ENCODE measurements around the gene GRM3. TPM values are rescaled to one million over a fixed set of nuclear protein-coding genes. Genes with fewer than 3 reads are reported as not detected.
"Not testable (repeated sequence)": the region's sequence is repeated elsewhere in the genome, so short reads cannot be mapped to it uniquely, and the experiment has no call there.

Gene GRM3
- under 1 TPM; 0.10 to 0.35 (median 0.21) TPM for polyA plus RNA-seq (ENCODE audit: insufficient read length in 4 of 4)

- no peak for DNase-seq (ENCODE audit: low read depth in 4 of 4, low spot score in 2 of 4)
Observed at GRCh38 chr7:86643561-86644281, at the start of gene GRM3. TSS of gene GRM3 (plus strand) at chr7:86643909. CDS start at chr7:86765146, 121,237 bp downstream.

DNA sequence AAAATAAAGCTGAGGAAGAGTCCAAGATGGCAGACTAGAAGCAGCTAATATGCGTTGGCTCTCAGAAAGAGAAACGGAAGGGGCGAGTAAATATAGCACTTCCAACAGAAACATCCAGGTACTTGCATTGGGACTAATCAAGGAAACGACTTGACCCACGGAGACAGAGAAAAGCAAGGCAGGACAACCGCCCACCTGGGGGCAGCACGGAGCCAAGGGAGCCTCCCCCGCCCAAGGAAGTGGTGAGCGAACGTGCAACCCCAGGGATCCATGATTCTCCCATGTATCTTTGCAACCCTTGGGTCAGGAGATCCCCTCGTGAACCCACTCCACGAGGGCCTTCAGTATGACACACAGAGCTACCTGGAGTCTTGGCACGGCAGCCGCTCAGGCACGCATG is 45.4 kb upstream of the GRM3 start:
- no peak for DNase-seq (ENCODE audit: low read depth in 4 of 4, low spot score in 2 of 4)

GRCh38 chr7:86598721-86599120 is 45.0 kb upstream of the GRM3 start:
- no peak for DNase-seq (ENCODE audit: low read depth in 4 of 4, low spot score in 2 of 4)

DNA sequence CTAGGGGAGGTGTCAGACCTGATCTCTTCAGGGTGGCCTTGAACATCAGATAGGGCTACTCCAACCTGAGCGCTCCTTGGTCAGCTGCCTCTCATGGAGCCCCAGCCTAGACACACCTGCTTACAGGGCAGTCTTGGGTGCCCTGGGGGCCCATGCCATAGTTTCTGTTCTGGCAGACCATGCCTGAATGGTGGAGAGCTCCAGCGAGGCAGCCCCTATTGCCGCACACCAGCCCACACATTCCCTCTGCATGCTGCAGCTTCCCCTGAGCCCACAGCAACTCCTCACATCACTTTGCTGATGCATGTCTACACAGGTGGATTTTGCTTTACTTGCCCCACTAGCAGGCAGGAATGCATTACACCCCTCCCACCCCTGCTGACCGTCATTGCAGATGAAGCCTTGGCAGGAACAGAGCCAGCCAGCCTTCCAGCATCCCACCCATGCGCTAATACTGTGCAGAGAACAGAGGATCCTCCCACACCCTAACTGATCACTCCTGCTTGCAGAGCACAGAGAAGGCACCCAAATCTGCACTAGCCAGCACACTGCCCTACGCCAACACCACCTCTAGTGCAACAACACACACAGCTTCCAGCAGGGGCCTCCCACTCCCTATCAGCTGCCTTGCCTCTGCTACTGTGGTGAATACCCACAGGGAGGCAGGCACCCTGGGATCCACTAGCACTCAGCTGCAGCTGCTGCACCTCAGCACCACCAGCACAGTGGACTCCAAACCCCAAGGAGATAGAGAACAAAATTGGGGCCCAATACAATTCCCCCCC is 43.0 kb upstream of the GRM3 start:
- no peak for DNase-seq (ENCODE audit: low read depth in 4 of 4, low spot score in 2 of 4)

GRCh38 chr7:86615711-86616110 is 28.0 kb upstream of the GRM3 start:
- not testable (repeated sequence) for DNase-seq (ENCODE audit: low read depth in 4 of 4, low spot score in 2 of 4)

DNA sequence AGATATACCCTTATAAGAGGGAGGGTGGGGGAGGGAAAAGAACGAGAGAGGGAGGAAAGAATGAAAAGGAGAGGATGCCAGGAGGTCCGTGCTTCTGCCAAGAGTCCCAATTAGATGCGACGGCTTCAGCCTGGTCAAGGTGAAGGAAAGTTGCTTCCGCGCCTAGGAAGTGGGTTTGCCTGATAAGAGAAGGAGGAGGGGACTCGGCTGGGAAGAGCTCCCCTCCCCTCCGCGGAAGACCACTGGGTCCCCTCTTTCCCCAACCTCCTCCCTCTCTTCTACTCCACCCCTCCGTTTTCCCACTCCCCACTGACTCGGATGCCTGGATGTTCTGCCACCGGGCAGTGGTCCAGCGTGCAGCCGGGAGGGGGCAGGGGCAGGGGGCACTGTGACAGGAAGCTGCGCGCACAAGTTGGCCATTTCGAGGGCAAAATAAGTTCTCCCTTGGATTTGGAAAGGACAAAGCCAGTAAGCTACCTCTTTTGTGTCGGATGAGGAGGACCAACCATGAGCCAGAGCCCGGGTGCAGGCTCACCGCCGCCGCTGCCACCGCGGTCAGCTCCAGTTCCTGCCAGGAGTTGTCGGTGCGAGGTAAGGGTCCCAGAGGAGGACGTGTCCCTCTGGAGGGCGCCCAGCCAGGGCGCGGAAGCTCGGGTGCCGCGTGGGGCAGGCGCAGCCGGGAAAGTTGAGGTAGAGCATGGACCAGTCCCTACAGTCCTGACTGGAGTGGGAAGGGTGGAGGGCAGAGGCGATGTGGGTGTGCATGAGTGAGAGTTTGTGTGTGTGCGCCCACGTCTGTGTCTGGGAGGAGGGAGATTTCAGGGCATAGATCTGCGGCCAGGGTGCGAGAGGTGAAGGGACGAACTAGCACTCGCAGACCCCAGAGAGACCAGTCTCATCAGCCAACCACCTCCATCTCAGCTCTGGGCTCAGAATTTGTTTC is 844 bp downstream of the GRM3 start:
- DNase-seq (ENCODE audit: low read depth in 4 of 4, low spot score in 2 of 4), result no peak

- DNase-seq (ENCODE audit: low read depth in 4 of 4, low spot score in 2 of 4), result no peak
Observed at GRCh38 chr7:86645225-86645608, 1.5 kb downstream of the GRM3 start.

DNA sequence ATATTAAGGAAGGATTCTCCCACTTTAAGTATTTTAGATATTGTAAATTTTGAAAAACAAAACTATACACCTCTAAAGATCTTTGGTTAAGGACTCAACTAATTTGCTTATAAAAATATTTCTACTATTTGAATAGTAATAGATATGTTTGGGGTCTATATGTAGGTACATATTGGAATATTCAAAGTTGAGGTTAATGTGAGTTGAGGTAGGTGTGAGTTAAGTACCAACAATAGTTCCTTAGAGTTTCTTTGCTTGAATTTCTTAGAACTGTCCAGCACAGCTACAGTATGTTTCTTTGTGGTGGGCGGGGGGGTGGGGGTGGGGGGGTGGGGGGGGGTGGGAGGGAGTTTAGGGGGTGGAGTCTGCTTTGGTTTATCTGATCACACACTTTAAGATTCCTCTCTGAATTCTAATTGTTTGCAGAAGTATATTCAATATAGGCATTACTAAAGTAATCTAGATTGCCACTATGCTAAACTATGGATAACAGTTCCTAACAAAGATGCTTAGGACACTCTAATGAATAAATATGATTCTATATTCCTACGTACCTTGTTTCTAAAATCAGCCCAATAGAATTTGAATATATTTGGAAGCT is 2.1 kb downstream of the GRM3 start:
- no peak for DNase-seq (ENCODE audit: low read depth in 4 of 4, low spot score in 2 of 4)

GRCh38 chr7:86647385-86648094 is 3.8 kb downstream of the GRM3 start:
- DNase-seq (ENCODE audit: low read depth in 4 of 4, low spot score in 2 of 4), result no peak

GRCh38 chr7:86648169-86648568 is 4.5 kb downstream of the GRM3 start:
- DNase-seq (ENCODE audit: low read depth in 4 of 4, low spot score in 2 of 4), result no peak

DNA sequence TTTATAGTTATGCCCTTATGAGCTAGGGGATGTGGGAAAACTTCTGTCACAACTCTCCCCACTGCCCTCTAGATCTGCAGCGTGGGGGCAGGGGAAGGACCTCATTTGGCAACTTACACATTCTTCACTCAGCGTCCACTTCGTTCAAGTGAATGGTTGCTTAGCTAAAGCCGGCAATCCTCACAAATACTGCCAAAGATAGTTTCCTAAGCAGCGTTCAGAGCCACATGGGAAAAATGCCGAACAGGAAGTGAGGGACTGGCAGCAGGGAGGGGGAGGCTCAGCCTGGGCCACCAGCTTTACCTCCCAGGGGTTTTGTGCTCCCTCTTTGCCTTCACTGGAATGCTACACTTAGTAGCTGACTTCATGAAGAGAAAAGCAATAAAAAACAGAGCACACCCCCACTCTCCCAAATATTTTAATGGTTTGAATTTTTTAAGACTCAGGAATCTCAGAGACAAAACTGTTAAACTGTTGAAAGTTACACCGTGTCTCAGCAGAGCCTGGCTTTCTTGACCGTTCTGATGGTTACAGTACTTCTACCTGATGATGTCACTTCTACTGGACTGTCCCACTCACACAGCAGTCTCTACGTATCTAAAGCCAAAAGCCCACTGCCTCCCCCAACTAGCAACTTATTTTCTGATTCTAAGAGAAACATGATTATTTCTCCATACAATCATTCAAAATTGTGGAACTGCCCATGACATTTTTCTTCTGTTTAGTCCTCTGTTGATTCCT is 10.4 kb downstream of the GRM3 start:
- DNase-seq (ENCODE audit: low read depth in 4 of 4, low spot score in 2 of 4), result no peak

DNA sequence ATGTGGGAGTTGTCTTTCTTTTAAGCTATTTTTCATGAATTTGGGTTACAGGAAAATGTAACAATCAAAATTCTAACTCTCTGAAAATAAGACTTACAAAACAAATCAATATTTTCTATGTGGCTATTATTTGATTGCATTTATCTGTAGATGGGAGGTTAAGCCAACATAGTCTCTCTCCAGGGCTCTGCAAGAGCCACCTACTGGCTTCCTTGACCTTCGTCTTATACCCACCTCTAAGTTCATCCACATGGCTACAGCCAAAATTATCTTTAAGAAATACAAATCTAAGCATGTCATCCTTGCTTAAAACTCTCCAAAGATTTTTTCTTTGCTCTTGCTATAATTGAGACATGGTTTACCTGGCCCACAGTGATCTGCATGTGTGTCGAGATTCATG is 14.2 kb downstream of the GRM3 start:
- DNase-seq (ENCODE audit: low read depth in 4 of 4, low spot score in 2 of 4), result no peak

- no peak for DNase-seq (ENCODE audit: low read depth in 4 of 4, low spot score in 2 of 4)
Observed at GRCh38 chr7:86660950-86661462, 17.3 kb downstream of the GRM3 start.

DNA sequence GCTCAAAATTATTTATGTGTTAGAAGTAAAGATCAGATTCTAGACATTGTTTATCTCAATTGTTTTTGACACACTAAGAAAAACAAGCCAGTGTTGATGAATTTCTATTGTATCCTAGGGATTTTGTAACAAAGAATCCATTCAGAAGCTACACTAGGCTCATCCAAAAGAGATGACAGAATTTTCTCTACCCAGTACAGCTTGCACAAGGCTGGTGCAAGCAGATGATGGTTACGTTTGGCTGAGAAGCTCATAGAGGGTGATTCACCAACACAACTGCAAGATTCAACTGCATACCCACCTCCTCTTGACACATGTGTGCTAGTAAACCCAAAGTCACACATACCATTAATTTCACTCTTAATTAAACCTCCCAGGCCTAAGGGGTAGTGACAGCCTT is 20.8 kb downstream of the GRM3 start:
- no peak for DNase-seq (ENCODE audit: low read depth in 4 of 4, low spot score in 2 of 4)

- no peak for DNase-seq (ENCODE audit: low read depth in 4 of 4, low spot score in 2 of 4)
Observed at GRCh38 chr7:86664991-86665390, 21.3 kb downstream of the GRM3 start.

GRCh38 chr7:86665669-86666068 is 22.0 kb downstream of the GRM3 start:
- DNase-seq (ENCODE audit: low read depth in 4 of 4, low spot score in 2 of 4), result no peak

GRCh38 chr7:86667732-86668131 is 24.0 kb downstream of the GRM3 start:
- no peak for DNase-seq (ENCODE audit: low read depth in 4 of 4, low spot score in 2 of 4)

- no peak for DNase-seq (ENCODE audit: low read depth in 4 of 4, low spot score in 2 of 4)
Observed at GRCh38 chr7:86668315-86668714, 24.6 kb downstream of the GRM3 start.

DNA sequence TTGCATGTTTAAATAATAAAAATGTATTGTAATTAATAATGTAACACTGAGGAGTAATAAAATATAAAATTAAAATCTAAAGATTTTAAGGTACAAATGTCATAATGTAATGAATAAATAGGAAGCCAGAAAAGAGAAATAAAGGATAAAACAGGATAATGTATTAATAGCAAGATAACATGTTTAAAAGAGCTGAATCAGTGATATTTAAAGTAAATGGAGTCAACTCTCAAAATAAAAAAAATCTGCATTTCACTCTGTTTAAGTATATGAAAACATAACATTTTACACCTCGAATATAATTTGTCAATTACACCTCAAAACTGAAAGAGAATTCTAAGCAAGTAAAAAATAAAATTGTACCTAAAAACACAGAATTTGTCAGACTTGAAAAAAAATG is 44.1 kb downstream of the GRM3 start:
- DNase-seq (ENCODE audit: low read depth in 4 of 4, low spot score in 2 of 4), result no peak

All from left renal cortex interstitium (tissue), 4 donors.